GM12878 (cell line): Measurements from ENCODE around the gene NT5C1A. TPM values are rescaled to one million over a fixed set of nuclear protein-coding genes. Genes with fewer than 3 reads are reported as not detected.

Experiments used
- ATAC-seq: fragments of 200-7000 bp; cut with Tn5 transposase; 3 replicates; pipeline ENCODE4 v1.9.1; 2020; ENCODE audit warnings: mild to moderate bottlenecking, moderate library complexity
- BruUV-seq: library from RNA; stranded (reverse); fragments of 400-500 nt; replicated peaks from 2 replicates; lab custom pipeline; 2021; lab: Mats Ljungman, UMichigan
- CTCF ChIA-PET: fragments of 300-600 bp; sonication (Branson Sonifier 250); formaldehyde crosslinking; extraction: SDS; loops from one replicate; lab custom pipeline; 2021; ENCODE audit warnings: inconsistent platforms; lab: Yijun Ruan, JAX
- POLR2A ChIA-PET: fragments of 350-600 bp; formaldehyde crosslinking; extraction: SDS; loops from one replicate; lab custom pipeline; 2021; ENCODE audit warnings: inconsistent platforms; lab: Charles Lee
- RAD21 ChIA-PET: fragments of 300-600 bp; sonication (Branson Sonifier 250); formaldehyde crosslinking; loops from one replicate; lab custom pipeline; 2023; ENCODE audit warnings: antibody characterized with exemption; ENCODE audit not compliant: unreplicated experiment; lab: Charles Lee
- SMC1A ChIA-PET: fragments of 300-600 bp; sonication (Branson Sonifier 250); formaldehyde crosslinking; loops from one replicate; lab custom pipeline; 2023; ENCODE audit not compliant: unreplicated experiment, uncharacterized antibody; lab: Charles Lee
- DNase-seq: peaks from one replicate; pipeline ENCODE4 v3.0.0-alpha.2; 2011; ENCODE audit warnings: low read depth, low spot score
- FAIRE-seq: peaks from 3 replicates; lab custom pipeline; 2011; peaks lifted over from hg19 to GRCh38; lab: Jason Lieb, UNC
- H2AFZ ChIP-seq: 2 replicates; pipeline ENCODE4 v1.6.0; 2011; ENCODE audit warnings: low read depth, low read length, control low read depth; ENCODE audit not compliant: control insufficient read depth
- H3K27ac ChIP-seq: 2 replicates; pipeline ENCODE4 v1.5.1; 2011; ENCODE audit warnings: control low read depth; ENCODE audit not compliant: control insufficient read depth, insufficient read depth
- H3K27me3 ChIP-seq, 2 experiments: replicated peaks in 1 of 2; 2 replicates each; pipeline versions ENCODE4 v1.6.0 to v1.6.1; 2011; ENCODE audit warnings: low read length in 1 of 2; ENCODE audit not compliant: control insufficient read depth in 2 of 2, insufficient read depth in 2 of 2
- H3K36me3 ChIP-seq, 2 experiments: 2 replicates each; pipeline ENCODE4 v1.5.1; 2011; ENCODE audit warnings: low read length in 1 of 2; ENCODE audit not compliant: control insufficient read depth in 2 of 2, insufficient read depth in 2 of 2
- H3K4me1 ChIP-seq: 2 replicates; pipeline ENCODE4 v1.6.1; 2011; ENCODE audit warnings: mild to moderate bottlenecking, low read length, moderate library complexity, mixed read lengths; ENCODE audit not compliant: control insufficient read depth, insufficient read depth
- H3K4me2 ChIP-seq: 2 replicates; pipeline ENCODE4 v1.6.0; 2011; ENCODE audit warnings: control low read depth; ENCODE audit not compliant: control insufficient read depth, insufficient read depth
- H3K4me3 ChIP-seq: fragments of 200-600 bp; sonication (generic); 2 replicates; pipeline ENCODE4 v1.5.1; 2016
- H3K79me2 ChIP-seq: 2 replicates; pipeline ENCODE4 v1.6.0; 2011; ENCODE audit warnings: low read length; ENCODE audit not compliant: control insufficient read depth, insufficient read depth
- H3K9ac ChIP-seq: 2 replicates; pipeline ENCODE4 v1.8.0; 2011; ENCODE audit warnings: low read length, control low read depth, mixed read lengths; ENCODE audit not compliant: control insufficient read depth, insufficient read depth
- H3K9me3 ChIP-seq: replicated peaks from 3 replicates; pipeline ENCODE4 v1.5.1; 2011; ENCODE audit warnings: mild to moderate bottlenecking, low read length; ENCODE audit not compliant: control insufficient read depth, insufficient read depth
- H4K20me1 ChIP-seq: 2 replicates; pipeline ENCODE4 v1.6.0; 2011; ENCODE audit not compliant: control insufficient read depth, insufficient read depth
- CTCF ChIP-seq, 3 experiments: IDR thresholded peaks in 2 of 3; conservative IDR thresholded peaks in 1 of 3; 2 replicates each; pipeline ENCODE4 v1.5.1; 2011; ENCODE audit warnings: low read depth in 3 of 3, low read length in 3 of 3, mild to moderate bottlenecking in 3 of 3, control low read depth in 2 of 3, moderate library complexity in 2 of 3, inconsistent platforms in 1 of 3, mixed read lengths in 1 of 3; ENCODE audit not compliant: control insufficient read depth in 2 of 3, insufficient read depth in 1 of 3; ENCODE audit errors: extremely low read depth in 1 of 3
- E4F1 ChIP-seq: fragments of 450-650 bp; IDR thresholded peaks from 2 replicates; pipeline ENCODE4 v1.6.1; 2018; ENCODE audit warnings: borderline replicate concordance, mild to moderate bottlenecking; ENCODE audit not compliant: partially characterized antibody
- NR2C2 ChIP-seq: IDR thresholded peaks from 2 replicates; pipeline ENCODE4 v1.6.1; 2011; ENCODE audit warnings: borderline replicate concordance, low read depth; ENCODE audit not compliant: control insufficient read depth, insufficient read length
- RAD21 ChIP-seq: IDR thresholded peaks from 2 replicates; pipeline ENCODE4 v1.6.1; 2011; ENCODE audit warnings: mild to moderate bottlenecking, low read depth, low read length, moderate library complexity; ENCODE audit not compliant: insufficient read depth
- SMC3 ChIP-seq: IDR thresholded peaks from 2 replicates; pipeline ENCODE4 v1.6.1; 2011; ENCODE audit warnings: low read length, improper control_type of control experiment, borderline replicate concordance
- WRNIP1 ChIP-seq: IDR thresholded peaks from 2 replicates; pipeline ENCODE4 v1.6.1; 2011; ENCODE audit warnings: low read depth, low read length, improper control_type of control experiment, borderline replicate concordance
- ZNF384 ChIP-seq: IDR thresholded peaks from 2 replicates; pipeline ENCODE4 v1.6.1; 2012; ENCODE audit warnings: low read depth, mild to moderate bottlenecking, low read length, improper control_type of control experiment, borderline replicate concordance
- WGBS: methylation state at CpG from one replicate; pipeline ENCODE4 v1.1.6; 2016; ENCODE audit warnings: low lambda C conversion rate; ENCODE audit not compliant: insufficient replicate concordance, insufficient coverage; ENCODE audit errors: missing lambda C conversion rate; 5-methylcytosine and 5-hydroxymethylcytosine counted together
- in situ Hi-C: fragments of 300-500 bp; cut with MboI; formaldehyde crosslinking; loops from 9 replicates; pipeline ENCODE4 v1.14.3; 2018; ENCODE audit warnings: mixed read lengths
- intact Hi-C: fragments of 100-400 bp; cut with micrococcal nuclease; formaldehyde crosslinking; loops from one replicate; pipeline ENCODE4 v1.14.2; 2022; ENCODE audit not compliant: unreplicated experiment
- polyA plus RNA-seq, 11 experiments: library from polyadenylated mRNA; depleted of rRNA in 4 of 11; unstranded in 6 of 11; stranded (reverse) in 5 of 11; fragments of >200 nt; fragmentation: Nextera tagmentation in 4 of 11; fragmentation: Illumina TruSeq in 1 of 11; extraction: Ambion mirVana in 4 of 11; extraction: Trizol in 1 of 11; gene quantifications; 1 replicate in 1 of 11; 2 replicates in 10 of 11; pipeline versions ENCODE4 v1.2.1 to v1.2.3, GENCODE V29; 2011 to 2016; ENCODE audit warnings: inconsistent platforms in 2 of 11, missing spikeins in 2 of 11, low read depth in 1 of 11
- total RNA-seq, 4 experiments: library from RNA; depleted of rRNA in 3 of 4; stranded (reverse); fragments of >200 nt in 3 of 4; fragmentation: Illumina TruSeq in 1 of 4; extraction: Trizol in 1 of 4; gene quantifications; 2 replicates each; pipeline versions ENCODE4 v1.2.1 to v1.2.3, GENCODE V29; 2013 to 2021

NT5C1A gene
- total and polyA plus RNA-seq, 10 of the 15 experiments (the other 5 are each of a cell fraction or from before 2014, with no cell fraction given): 0.05 to 0.77 (median 0.22) TPM; not detected in 1

DNA sequence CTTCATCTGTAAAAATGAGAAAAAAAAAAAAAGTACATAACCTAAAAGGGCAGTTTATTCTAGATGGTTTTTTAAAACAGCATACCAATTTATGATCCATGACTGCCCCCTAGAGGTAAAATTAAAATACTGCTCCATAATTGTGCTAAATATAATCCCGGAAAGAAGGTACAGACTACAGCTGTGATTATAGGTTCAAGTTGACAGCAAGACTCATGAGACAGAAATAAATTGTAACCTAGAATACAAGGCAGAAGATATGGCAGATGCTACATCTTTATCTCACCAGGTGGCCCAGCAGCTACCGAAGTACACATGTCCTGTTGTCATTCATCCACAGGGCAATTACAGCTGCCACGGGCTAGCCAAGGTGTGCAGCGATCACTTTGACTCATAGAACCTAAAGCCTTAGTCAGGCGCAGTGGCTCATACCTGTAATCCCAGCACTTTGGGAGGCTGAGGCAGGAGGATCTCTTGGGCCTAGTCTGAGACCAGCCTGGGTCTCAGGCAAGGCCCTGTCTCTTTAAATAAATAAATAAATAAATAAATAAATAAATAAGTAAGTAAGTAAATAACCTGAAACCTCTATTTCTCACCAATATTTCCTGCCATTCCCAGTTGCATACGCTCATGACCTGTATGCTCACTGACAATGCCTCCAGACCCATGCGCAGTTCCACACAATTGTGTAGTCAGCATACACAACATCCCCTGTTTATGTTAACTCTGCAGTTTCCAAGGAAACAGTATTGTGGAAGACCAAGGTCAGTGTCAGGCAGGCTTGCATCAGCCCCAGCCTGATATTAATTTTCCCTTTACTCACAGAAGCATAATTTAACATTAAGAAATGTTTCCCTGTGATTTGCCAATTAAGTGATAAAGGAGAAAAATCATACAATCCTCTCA is 48.4 kb upstream of the NT5C1A start:
- POLR2A ChIA-PET: interaction anchor here (0.5 to 0.6 kb wide), 2 partner anchors 243 to 284 kb away, joined by 3 to 4 read pairs; no protein-coding TSS in a partner anchor
- intact Hi-C loops: loop anchor here (1.0 to 10.0 kb wide), 4 partner anchors 48 to 256 kb away; partner anchors contain the start of gene NT5C1A
- Histone ChIP-seq H3K27me3 (no peaks in the 10 kb centered on the region), H3K79me2 (no peaks in the 10 kb centered on the region), H3K9ac (no peak overlapping the region), H2AFZ (peak overlapping the region; percentile 13; the same call in 1 of the 2 replicates), H3K4me1 (no peaks in the 10 kb centered on the region), H3K4me3 (no peak overlapping the region), H4K20me1 (no peaks in the 10 kb centered on the region), H3K27ac (no peak overlapping the region), H3K9me3 (no peaks in the 10 kb centered on the region), H3K4me2 (no peak overlapping the region), H3K36me3 (no peaks in the 10 kb centered on the region)
- FAIRE-seq (peak; percentile 99), DNase-seq (no peak), ATAC-seq (peak; percentile 76)
- RAD21 ChIA-PET: interaction anchor here (1.2 to 3.3 kb wide), 7 partner anchors 18 to 454 kb away, joined by 3 to 29 read pairs (median 5); no protein-coding TSS in a partner anchor
- TF ChIP-seq ZNF384 (peak; percentile 76), CTCF (IDR thresholded peaks at IDR 0.05 in 2 of 3, conservative IDR thresholded peaks at IDR 0.05 in 1 of 3; ENCODE audit: control insufficient read depth in 2 of 3, extremely low read depth in 1 of 3, insufficient read depth in 1 of 3, low read depth in 3 of 3, low read length in 3 of 3) (peak; percentile 34 to 74 (median 59)), E4F1 (no peak), WRNIP1 (no peak), NR2C2 (no peak), RAD21 (peak; percentile 87), SMC3 (peak; percentile 64; the same call in 1 of the 2 replicates)
- SMC1A ChIA-PET: interaction anchor here (0.6 to 2.2 kb wide), 14 partner anchors 9 to 529 kb away, joined by 3 to 8 read pairs (median 4); no protein-coding TSS in a partner anchor
- 29% methylated on average over 7 of the region's 7 CpGs for WGBS
- in situ Hi-C loops: loop anchor here (5.0 kb wide), 1 partner anchor 113 kb away; no protein-coding TSS in a partner anchor
- no TSS peak for BruUV-seq
- CTCF ChIA-PET: interaction anchor here (0.6 to 4.7 kb wide), 27 partner anchors 9 to 629 kb away, joined by 3 to 35 read pairs (median 4); partner anchors contain the start of genes NT5C1A and PPIE
